ENCODE measurements around the gene LMX1A. TPM values are rescaled to one million over a fixed set of nuclear protein-coding genes. Genes with fewer than 3 reads are reported as not detected.

LMX1A gene
- polyA plus RNA-seq, 1 donor (not counting 4 experiments of a cell fraction or from before 2014, with no cell fraction given), result not detected

DNA sequence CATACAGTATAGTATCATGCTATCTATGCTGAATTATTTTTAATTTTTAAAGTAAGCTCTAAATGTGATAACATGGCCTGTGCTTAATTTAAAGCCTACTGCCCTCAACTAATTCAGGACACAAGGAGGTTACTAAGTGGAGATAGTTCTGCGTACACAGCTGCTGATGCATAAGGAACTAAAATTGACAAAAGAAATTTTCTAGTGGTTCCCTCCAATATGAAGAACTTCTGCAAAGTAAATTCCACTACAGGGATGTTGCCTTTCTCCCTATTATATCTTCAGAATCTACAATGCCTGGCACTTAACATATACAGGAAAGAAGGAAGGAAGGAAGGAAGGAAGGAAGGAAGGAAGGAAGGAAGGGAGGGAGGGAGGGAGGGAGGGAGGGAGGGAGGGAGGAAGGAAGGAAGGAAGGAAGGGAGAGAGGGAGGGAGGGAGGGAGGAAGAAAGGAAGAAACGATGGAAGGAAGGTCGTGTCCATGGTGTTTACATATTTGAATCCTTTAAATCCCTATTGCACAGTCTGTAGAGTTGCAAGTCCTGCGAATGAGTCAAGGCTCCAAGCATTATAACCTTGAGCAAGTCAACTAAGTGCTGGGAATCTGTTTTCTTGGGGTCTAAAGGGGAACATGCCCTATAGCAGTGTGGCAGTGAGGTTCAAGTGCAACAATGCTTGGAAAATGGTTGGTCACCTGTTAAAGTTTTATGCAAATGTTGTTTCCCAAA, 171.2 kb downstream of the LMX1A start:
- no peak for TF ChIP-seq EZH2 (IDR thresholded peaks at IDR 0.05; ENCODE audit: low read length)
- TF ChIP-seq, protein P1, sequence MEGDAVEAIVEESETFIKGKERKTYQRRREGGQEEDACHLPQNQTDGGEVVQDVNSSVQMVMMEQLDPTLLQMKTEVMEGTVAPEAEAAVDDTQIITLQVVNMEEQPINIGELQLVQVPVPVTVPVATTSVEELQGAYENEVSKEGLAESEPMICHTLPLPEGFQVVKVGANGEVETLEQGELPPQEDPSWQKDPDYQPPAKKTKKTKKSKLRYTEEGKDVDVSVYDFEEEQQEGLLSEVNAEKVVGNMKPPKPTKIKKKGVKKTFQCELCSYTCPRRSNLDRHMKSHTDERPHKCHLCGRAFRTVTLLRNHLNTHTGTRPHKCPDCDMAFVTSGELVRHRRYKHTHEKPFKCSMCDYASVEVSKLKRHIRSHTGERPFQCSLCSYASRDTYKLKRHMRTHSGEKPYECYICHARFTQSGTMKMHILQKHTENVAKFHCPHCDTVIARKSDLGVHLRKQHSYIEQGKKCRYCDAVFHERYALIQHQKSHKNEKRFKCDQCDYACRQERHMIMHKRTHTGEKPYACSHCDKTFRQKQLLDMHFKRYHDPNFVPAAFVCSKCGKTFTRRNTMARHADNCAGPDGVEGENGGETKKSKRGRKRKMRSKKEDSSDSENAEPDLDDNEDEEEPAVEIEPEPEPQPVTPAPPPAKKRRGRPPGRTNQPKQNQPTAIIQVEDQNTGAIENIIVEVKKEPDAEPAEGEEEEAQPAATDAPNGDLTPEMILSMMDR (optimal IDR thresholded peaks at IDR 0.05 in 1 of 3, IDR thresholded peaks at IDR 0.05 in 1 of 3, conservative IDR thresholded peaks at IDR 0.05 in 1 of 3; ENCODE audit: extremely low read depth in 1 of 3, insufficient read depth in 2 of 3, low read length in 3 of 3), result no peak
- dilution Hi-C loops (cut with MboI; ENCODE audit: extremely low pct_ligation_motif_present, low sequenced_read_pairs), result no loop called here
- FAIRE-seq, result no peak

DNA sequence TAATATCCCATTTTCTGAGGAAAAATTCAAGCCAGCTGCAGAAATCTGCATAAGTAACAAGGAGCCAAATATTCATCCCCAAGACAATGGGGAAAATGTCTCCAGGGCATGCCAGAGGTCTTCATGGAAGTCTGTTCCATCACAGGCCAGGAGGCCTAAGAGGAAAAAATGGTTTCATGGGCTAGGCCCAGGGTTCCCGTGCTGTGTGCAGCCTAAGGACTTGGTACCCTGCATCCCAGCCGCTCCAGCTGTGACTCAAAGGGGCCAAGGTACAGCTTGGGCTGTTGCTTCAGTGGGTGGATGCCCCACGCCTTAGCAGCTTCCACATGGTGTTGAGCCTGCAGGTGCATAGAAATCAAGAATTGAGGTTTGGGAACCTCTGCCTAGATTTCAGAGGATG, 173.5 kb downstream of the LMX1A start:
- Histone ChIP-seq H3K9ac (ENCODE audit: control insufficient read depth, extremely low read depth, insufficient read depth, low read length) (no peak overlapping the region), H3K36me3 (ENCODE audit: control insufficient read depth in 2 of 2, extremely low read depth in 1 of 2, insufficient read depth in 2 of 2, low read length in 2 of 2) (no peaks in the 10 kb centered on the region), H3K9me1 (ENCODE audit: control insufficient read depth, extremely low read depth, insufficient read depth, low read length) (no peaks in the 10 kb centered on the region), H3K27ac (ENCODE audit: control insufficient read depth, insufficient read depth, low read length) (no peak overlapping the region), H3K4me2 (ENCODE audit: control insufficient read depth, extremely low read depth, insufficient read depth, low read depth, low read length) (no peak overlapping the region), H4K20me1 (ENCODE audit: control insufficient read depth, extremely low read depth, insufficient read depth, low read length) (no peaks in the 10 kb centered on the region), H3K9me3 (ENCODE audit: control insufficient read depth, low read depth, low read length) (peaks cover 2% of the 10 kb centered on the region), H3K4me1 (ENCODE audit: control insufficient read depth, extremely low read depth, insufficient read depth, low read length) (no peaks in the 10 kb centered on the region), H3K79me2 (ENCODE audit: control insufficient read depth, insufficient read depth, low read length) (no peaks in the 10 kb centered on the region), H3K4me3 (ENCODE audit: control insufficient read depth in 2 of 3, extremely low read depth in 1 of 3, insufficient read depth in 2 of 3, low read depth in 1 of 3, low read length in 3 of 3) (no peak overlapping the region), H3K27me3 (ENCODE audit: control insufficient read depth, extremely low read depth, insufficient read depth, low read length) (peaks cover 3% of the 10 kb centered on the region), H2AFZ (ENCODE audit: control insufficient read depth, low read length) (no peak overlapping the region)
- TF ChIP-seq, protein P1 (optimal IDR thresholded peaks at IDR 0.05 in 1 of 3, IDR thresholded peaks at IDR 0.05 in 1 of 3, conservative IDR thresholded peaks at IDR 0.05 in 1 of 3; ENCODE audit: extremely low read depth in 1 of 3, insufficient read depth in 2 of 3, low read length in 3 of 3), result no peak
- TF ChIP-seq EZH2 (IDR thresholded peaks at IDR 0.05; ENCODE audit: low read length), result no peak
- DNase-seq (ENCODE audit: low read depth, low spot score) (no peak), FAIRE-seq (no peak)
- dilution Hi-C loops (cut with MboI; ENCODE audit: extremely low pct_ligation_motif_present, low sequenced_read_pairs), result no loop called here

More for the DNA sequence above, 171.2 kb downstream of the LMX1A start:
- Histone ChIP-seq H3K27me3 (ENCODE audit: control insufficient read depth, extremely low read depth, insufficient read depth, low read length) (no peaks in the 10 kb centered on the region), H3K79me2 (ENCODE audit: control insufficient read depth, insufficient read depth, low read length) (no peaks in the 10 kb centered on the region), H3K4me3 (ENCODE audit: control insufficient read depth in 2 of 3, extremely low read depth in 1 of 3, insufficient read depth in 2 of 3, low read depth in 1 of 3, low read length in 3 of 3) (no peak overlapping the region), H3K36me3 (ENCODE audit: control insufficient read depth in 2 of 2, extremely low read depth in 1 of 2, insufficient read depth in 2 of 2, low read length in 2 of 2) (no peaks in the 10 kb centered on the region), H3K9me3 (ENCODE audit: control insufficient read depth, low read depth, low read length) (peaks cover 2% of the 10 kb centered on the region), H3K9me1 (ENCODE audit: control insufficient read depth, extremely low read depth, insufficient read depth, low read length) (no peaks in the 10 kb centered on the region), H2AFZ (ENCODE audit: control insufficient read depth, low read length) (no peak overlapping the region), H4K20me1 (ENCODE audit: control insufficient read depth, extremely low read depth, insufficient read depth, low read length) (no peaks in the 10 kb centered on the region), H3K4me2 (ENCODE audit: control insufficient read depth, extremely low read depth, insufficient read depth, low read depth, low read length) (no peak overlapping the region), H3K27ac (ENCODE audit: control insufficient read depth, insufficient read depth, low read length) (no peak overlapping the region), H3K9ac (ENCODE audit: control insufficient read depth, extremely low read depth, insufficient read depth, low read length) (no peak overlapping the region), H3K4me1 (ENCODE audit: control insufficient read depth, extremely low read depth, insufficient read depth, low read length) (no peaks in the 10 kb centered on the region)
- DNase-seq (ENCODE audit: low read depth, low spot score), result no peak

All from keratinocyte (primary cell).